ENCODE data around the gene SBSN.

DNA sequence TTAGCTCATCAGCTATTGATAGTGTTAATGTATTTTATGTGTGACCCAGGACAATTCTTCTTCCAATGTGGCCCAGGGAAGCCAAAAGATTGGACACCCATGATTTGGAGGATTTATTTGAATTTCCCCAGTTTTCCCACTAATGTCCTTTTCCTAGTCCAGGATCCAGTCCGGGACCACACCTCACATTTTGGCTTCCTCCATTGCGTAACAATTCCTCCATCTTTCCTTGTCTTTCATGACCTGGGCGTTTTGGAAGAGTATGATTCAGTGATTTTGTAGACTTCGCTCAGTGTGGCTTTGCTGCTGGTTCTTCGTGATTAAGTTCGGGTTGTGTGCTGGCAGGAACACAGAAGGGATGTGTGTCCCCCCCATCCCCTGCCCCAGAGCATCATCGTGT lies 38.6 kb upstream of the SBSN start:
- TF ChIP-seq IKZF1 (conservative IDR thresholded peaks at IDR 0.05): no peak
- no peak for TF ChIP-seq KDM1A (IDR thresholded peaks at IDR 0.05; ENCODE audit: borderline replicate concordance)
- TF ChIP-seq CTCF (IDR thresholded peaks at IDR 0.05 in 2 of 3, conservative IDR thresholded peaks at IDR 0.05 in 1 of 3; ENCODE audit: control insufficient read depth in 2 of 3, extremely low read depth in 1 of 3, insufficient read depth in 1 of 3, low read depth in 3 of 3, low read length in 3 of 3): no peak
- TF ChIP-seq NRF1 (conservative IDR thresholded peaks at IDR 0.05; ENCODE audit: low read depth, low read length): no peak
- TF ChIP-seq CEBPB (IDR thresholded peaks at IDR 0.05; ENCODE audit: borderline replicate concordance in 1 of 2, low read depth in 2 of 2, low read length in 2 of 2): no peak
- no peak for TF ChIP-seq MYC (IDR thresholded peaks at IDR 0.05; ENCODE audit: insufficient read depth, insufficient read length, insufficient replicate concordance, low read length, severe bottlenecking)
- no peak for TF ChIP-seq RFX5 (IDR thresholded peaks at IDR 0.05; ENCODE audit: low read depth, low read length)
- TF ChIP-seq POLR2A (IDR thresholded peaks at IDR 0.05; ENCODE audit: low read depth, low read length): no peak
- no peak for TF ChIP-seq PKNOX1 (IDR thresholded peaks at IDR 0.05)
- no peak for TF ChIP-seq POLR2AphosphoS5 (IDR thresholded peaks at IDR 0.05; ENCODE audit: low read length)
- no peak for TF ChIP-seq KAT2A (conservative IDR thresholded peaks at IDR 0.05; ENCODE audit: control insufficient read depth, low read depth, low read length)

Measured in GM12878 (cell line).